Measurements from ENCODE around the gene PIH1D1. TPM values are rescaled to one million over a fixed set of nuclear protein-coding genes. Genes with fewer than 3 reads are reported as not detected.

The PIH1D1 gene
- total RNA-seq, 1 donor from 2014 or later: 54.6 TPM

- H3K36me3 Mint-ChIP-seq (ENCODE audit: low read depth): peaks cover 5% of the 10 kb centered on the region
Measured at GRCh38 chr19:49472936-49473335, 21.3 kb upstream of the PIH1D1 start.

GRCh38 chr19:49470615-49470978 is 19.0 kb upstream of the PIH1D1 start:
- Mint-ChIP-seq H3K27me3 (ENCODE audit: low read depth) (peaks cover 2% of the 10 kb centered on the region), H3K9me3 (ENCODE audit: low read depth) (no peaks in the 10 kb centered on the region), H3K4me1 (ENCODE audit: low read depth) (peaks cover 9% of the 10 kb centered on the region), H3K27ac (ENCODE audit: unreplicated experiment) (no peak overlapping the region), H3K36me3 (ENCODE audit: low read depth) (peaks cover 5% of the 10 kb centered on the region), H3K4me3 (ENCODE audit: unreplicated experiment) (no peak overlapping the region)
- TF ChIP-seq, protein P1, sequence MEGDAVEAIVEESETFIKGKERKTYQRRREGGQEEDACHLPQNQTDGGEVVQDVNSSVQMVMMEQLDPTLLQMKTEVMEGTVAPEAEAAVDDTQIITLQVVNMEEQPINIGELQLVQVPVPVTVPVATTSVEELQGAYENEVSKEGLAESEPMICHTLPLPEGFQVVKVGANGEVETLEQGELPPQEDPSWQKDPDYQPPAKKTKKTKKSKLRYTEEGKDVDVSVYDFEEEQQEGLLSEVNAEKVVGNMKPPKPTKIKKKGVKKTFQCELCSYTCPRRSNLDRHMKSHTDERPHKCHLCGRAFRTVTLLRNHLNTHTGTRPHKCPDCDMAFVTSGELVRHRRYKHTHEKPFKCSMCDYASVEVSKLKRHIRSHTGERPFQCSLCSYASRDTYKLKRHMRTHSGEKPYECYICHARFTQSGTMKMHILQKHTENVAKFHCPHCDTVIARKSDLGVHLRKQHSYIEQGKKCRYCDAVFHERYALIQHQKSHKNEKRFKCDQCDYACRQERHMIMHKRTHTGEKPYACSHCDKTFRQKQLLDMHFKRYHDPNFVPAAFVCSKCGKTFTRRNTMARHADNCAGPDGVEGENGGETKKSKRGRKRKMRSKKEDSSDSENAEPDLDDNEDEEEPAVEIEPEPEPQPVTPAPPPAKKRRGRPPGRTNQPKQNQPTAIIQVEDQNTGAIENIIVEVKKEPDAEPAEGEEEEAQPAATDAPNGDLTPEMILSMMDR (IDR thresholded peaks at IDR 0.05): no peak
- no peak for DNase-seq (ENCODE audit: low spot score)

More at GRCh38 chr19:49472936-49473335, 21.3 kb upstream of the PIH1D1 start:
- Mint-ChIP-seq H3K27ac (ENCODE audit: unreplicated experiment) (no peak overlapping the region), H3K9me3 (ENCODE audit: low read depth) (no peaks in the 10 kb centered on the region), H3K4me1 (ENCODE audit: low read depth) (peaks cover 13% of the 10 kb centered on the region), H3K4me3 (ENCODE audit: unreplicated experiment) (no peak overlapping the region), H3K27me3 (ENCODE audit: low read depth) (peaks cover 2% of the 10 kb centered on the region)
- TF ChIP-seq, protein P1 (IDR thresholded peaks at IDR 0.05): no peak
- no peak for DNase-seq (ENCODE audit: low spot score)

DNA sequence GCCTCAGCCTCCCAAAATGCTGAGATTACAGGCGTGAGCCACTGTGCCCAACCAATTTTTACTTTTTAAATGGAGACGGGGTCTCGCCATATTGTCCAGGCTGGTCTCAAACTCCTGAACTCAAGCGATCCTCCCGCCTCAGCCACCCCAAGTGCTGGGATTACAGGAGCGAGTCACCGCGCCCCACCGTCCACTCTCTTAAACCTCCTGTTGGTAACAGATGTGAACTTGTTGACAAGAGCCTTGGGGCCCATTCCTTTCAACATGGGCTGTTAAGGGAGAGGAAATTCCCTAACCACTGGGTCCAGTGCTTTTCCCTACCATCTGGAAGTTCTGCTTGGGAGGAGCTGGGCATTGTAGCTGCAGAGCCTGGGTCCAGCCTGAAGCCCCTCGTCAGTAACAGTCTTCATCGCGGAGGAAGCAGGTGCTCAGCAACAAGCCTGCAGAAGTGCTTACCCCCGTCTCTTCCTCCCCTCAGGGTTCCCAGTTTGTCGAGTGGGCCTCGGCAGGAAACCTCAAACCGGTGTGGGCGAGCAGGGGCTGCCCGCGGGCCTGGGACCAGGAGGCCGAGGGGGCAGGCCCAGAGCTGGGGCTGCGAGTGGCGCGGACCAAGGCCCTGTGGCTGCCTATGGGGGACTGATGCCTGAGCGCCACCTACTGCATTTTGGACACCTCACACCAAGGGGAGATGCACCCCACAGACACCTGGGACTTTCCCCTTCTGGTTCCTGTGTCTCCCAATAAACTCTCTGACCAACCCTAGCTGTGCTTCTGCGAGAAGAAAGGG is 18.4 kb upstream of the PIH1D1 start:
- peaks cover 9% of the 10 kb centered on the region for H3K4me1 Mint-ChIP-seq (ENCODE audit: low read depth)
- H3K4me3 Mint-ChIP-seq (ENCODE audit: unreplicated experiment): no peak overlapping the region
- DNase-seq (ENCODE audit: low spot score): no peak
- peaks cover 2% of the 10 kb centered on the region for H3K27me3 Mint-ChIP-seq (ENCODE audit: low read depth)
- H3K9me3 Mint-ChIP-seq (ENCODE audit: low read depth): no peaks in the 10 kb centered on the region
- H3K36me3 Mint-ChIP-seq (ENCODE audit: low read depth): peaks cover 5% of the 10 kb centered on the region
- H3K27ac Mint-ChIP-seq (ENCODE audit: unreplicated experiment): no peak overlapping the region
- TF ChIP-seq, protein P1 (IDR thresholded peaks at IDR 0.05): peak; percentile 33

- Mint-ChIP-seq H3K36me3 (ENCODE audit: low read depth) (peaks cover 5% of the 10 kb centered on the region), H3K27me3 (ENCODE audit: low read depth) (no peaks in the 10 kb centered on the region), H3K9me3 (ENCODE audit: low read depth) (no peaks in the 10 kb centered on the region), H3K4me1 (ENCODE audit: low read depth) (peaks cover 9% of the 10 kb centered on the region), H3K27ac (ENCODE audit: unreplicated experiment) (peak overlapping the region; percentile 74), H3K4me3 (ENCODE audit: unreplicated experiment) (no peak overlapping the region)
- no peak for DNase-seq (ENCODE audit: low spot score)
- TF ChIP-seq, protein P1 (IDR thresholded peaks at IDR 0.05): no peak
Measured at GRCh38 chr19:49468746-49469447, 17.3 kb upstream of the PIH1D1 start.

- H3K9me3 Mint-ChIP-seq (ENCODE audit: low read depth): no peaks in the 10 kb centered on the region
- H3K27ac Mint-ChIP-seq (ENCODE audit: unreplicated experiment): no peak overlapping the region
- TF ChIP-seq, protein P1 (IDR thresholded peaks at IDR 0.05): no peak
- DNase-seq (ENCODE audit: low spot score): no peak
- H3K4me3 Mint-ChIP-seq (ENCODE audit: unreplicated experiment): no peak overlapping the region
- peaks cover 5% of the 10 kb centered on the region for H3K36me3 Mint-ChIP-seq (ENCODE audit: low read depth)
- no peaks in the 10 kb centered on the region for H3K27me3 Mint-ChIP-seq (ENCODE audit: low read depth)
- peaks cover 7% of the 10 kb centered on the region for H3K4me1 Mint-ChIP-seq (ENCODE audit: low read depth)
Measured at GRCh38 chr19:49468199-49468598, 16.6 kb upstream of the PIH1D1 start.

Data from chondrocyte (in vitro differentiated cells).